HepG2 (cell line): ENCODE measurements around the gene PTK7. TPM values are rescaled to one million over a fixed set of nuclear protein-coding genes. Genes with fewer than 3 reads are reported as not detected.

Source experiments
- ARNT ChIP-seq: fragments of 450-650 bp; IDR thresholded peaks from 2 replicates; pipeline ENCODE4 v1.6.1; 2017
- DMAP1 ChIP-seq: IDR thresholded peaks from 2 replicates; pipeline ENCODE4 v1.6.1; 2016
- EZH2 ChIP-seq: conservative IDR thresholded peaks from 2 replicates; pipeline ENCODE4 v1.6.1; 2012; ENCODE audit warnings: mild to moderate bottlenecking, low read depth, low read length, moderate library complexity
- HHEX ChIP-seq: IDR thresholded peaks from 2 replicates; pipeline ENCODE4 v1.6.1; 2016; ENCODE audit warnings: control low read depth
- HNRNPL ChIP-seq: fragments of 200-400 bp; formaldehyde crosslinking; IDR thresholded peaks from 2 replicates; pipeline ENCODE4 v1.6.1; 2017; ENCODE audit warnings: mild to moderate bottlenecking, low read depth, low read length
- IRF2 ChIP-seq: IDR thresholded peaks from 2 replicates; pipeline ENCODE4 v1.6.1; 2018; ENCODE audit warnings: missing genetic modification reagents, missing compliant biosample characterization
- ISL2 ChIP-seq: sonication (generic); formaldehyde crosslinking; IDR thresholded peaks from 2 replicates; pipeline ENCODE4 v1.5.0; 2020; ENCODE audit warnings: missing genetic modification reagents
- NCOA2 ChIP-seq: sonication (generic); formaldehyde crosslinking; IDR thresholded peaks from 2 replicates; pipeline ENCODE4 v1.8.0; 2022; ENCODE audit warnings: inconsistent platforms
- NFIB ChIP-seq: sonication (generic); formaldehyde crosslinking; IDR thresholded peaks from 2 replicates; pipeline ENCODE4 v1.9.0; 2021; ENCODE audit warnings: missing genetic modification reagents, mild to moderate bottlenecking, borderline replicate concordance
- REL ChIP-seq: sonication (generic); formaldehyde crosslinking; conservative IDR thresholded peaks from 2 replicates; pipeline ENCODE4 v1.8.0; 2022; ENCODE audit warnings: mild to moderate bottlenecking, missing genetic modification reagents, moderate library complexity
- SATB2 ChIP-seq: sonication (generic); formaldehyde crosslinking; IDR thresholded peaks from 2 replicates; pipeline ENCODE4 v1.5.0; 2020; ENCODE audit warnings: missing genetic modification reagents
- ZBTB33 ChIP-seq: sonication (generic); formaldehyde crosslinking; IDR thresholded peaks from 2 replicates; pipeline ENCODE4 v1.4.0; 2020; ENCODE audit warnings: missing genetic modification reagents
- ZBTB39 ChIP-seq: sonication (generic); formaldehyde crosslinking; IDR thresholded peaks from 2 replicates; pipeline ENCODE4 v1.5.0; 2020; ENCODE audit warnings: missing genetic modification reagents
- ZFP36L1 ChIP-seq: sonication (generic); formaldehyde crosslinking; IDR thresholded peaks from 2 replicates; pipeline ENCODE4 v1.8.0; 2022; ENCODE audit warnings: mild to moderate bottlenecking, missing genetic modification reagents, moderate library complexity
- ZIK1 ChIP-seq: sonication (generic); formaldehyde crosslinking; IDR thresholded peaks from 2 replicates; pipeline ENCODE4 v1.5.0; 2020; ENCODE audit warnings: mild to moderate bottlenecking, low read depth, missing genetic modification reagents, borderline replicate concordance
- ZNF329 ChIP-seq: sonication (generic); formaldehyde crosslinking; IDR thresholded peaks from 2 replicates; pipeline ENCODE4 v1.9.0; 2021; ENCODE audit warnings: low read depth, mild to moderate bottlenecking, missing genetic modification reagents
- ZSCAN30 ChIP-seq: sonication (generic); formaldehyde crosslinking; IDR thresholded peaks from 2 replicates; pipeline ENCODE4 v1.5.0; 2020; ENCODE audit warnings: mild to moderate bottlenecking, missing genetic modification reagents
- ZSCAN31 ChIP-seq: sonication (generic); formaldehyde crosslinking; IDR thresholded peaks from 2 replicates; pipeline ENCODE4 v1.5.0; 2020; ENCODE audit warnings: low read depth, mild to moderate bottlenecking, missing genetic modification reagents
- polyA plus RNA-seq, 8 experiments: library from polyadenylated mRNA; depleted of rRNA in 3 of 8; stranded (reverse) in 7 of 8; unstranded in 1 of 8; fragments of >200 nt; fragmentation: Illumina TruSeq in 4 of 8; extraction: Trizol in 4 of 8; gene quantifications; 2 replicates each; pipeline versions ENCODE4 v1.2.1 to v1.2.3, GENCODE V29; 2011 to 2016; ENCODE audit warnings: low read depth in 4 of 8, missing spikeins in 1 of 8, mixed read lengths in 1 of 8; ENCODE audit not compliant: insufficient read depth in 1 of 8
- total RNA-seq, 5 experiments: library from RNA; depleted of rRNA; stranded (reverse); fragments of >200 nt; fragmentation: Illumina TruSeq; extraction: Trizol; gene quantifications; 2 replicates each; pipeline ENCODE4 v1.2.3, GENCODE V29; 2016; ENCODE audit warnings: low read depth in 1 of 5
- TF ChIP-seq, protein P1 (sequence below): sonication (generic); formaldehyde crosslinking; conservative IDR thresholded peaks from 2 replicates; pipeline ENCODE4 v1.5.0; 2020; ENCODE audit warnings: missing genetic modification reagents
- TF ChIP-seq, protein P2 (sequence below): sonication (generic); formaldehyde crosslinking; IDR thresholded peaks from 2 replicates; pipeline ENCODE4 v1.4.0; 2020; ENCODE audit warnings: missing genetic modification reagents
- TF ChIP-seq, protein P3 (sequence below): sonication (generic); IDR thresholded peaks from 2 replicates; pipeline ENCODE4 v1.6.1; 2016; ENCODE audit warnings: low read depth, borderline replicate concordance
- TF ChIP-seq, protein P4 (sequence below): IDR thresholded peaks from 2 replicates; pipeline ENCODE4 v1.6.1; 2016

PTK7 gene
- total and polyA plus RNA-seq, 2 of the 13 experiments (the other 11 are each of a cell fraction or from before 2014, with no cell fraction given), result 98.5 to 99.8 TPM

GRCh38 chr6:43172104-43173007, 96.2 kb downstream of the PTK7 start (continued):
- no peak for TF ChIP-seq ISL2 (CRISPR knock-in tag)
- TF ChIP-seq ZSCAN30 (CRISPR knock-in tag), result no peak
- 0 out of 2 replicates have a peak, but pooled peaks have one; percentile 22 for TF ChIP-seq DMAP1 (CRISPR knock-in tag)
- TF ChIP-seq EZH2, result no peak
- TF ChIP-seq ZBTB39 (CRISPR knock-in tag), result no peak
- TF ChIP-seq NCOA2, result 0 out of 2 replicates have a peak, but pooled peaks have one; percentile 8
- TF ChIP-seq, protein P1, sequence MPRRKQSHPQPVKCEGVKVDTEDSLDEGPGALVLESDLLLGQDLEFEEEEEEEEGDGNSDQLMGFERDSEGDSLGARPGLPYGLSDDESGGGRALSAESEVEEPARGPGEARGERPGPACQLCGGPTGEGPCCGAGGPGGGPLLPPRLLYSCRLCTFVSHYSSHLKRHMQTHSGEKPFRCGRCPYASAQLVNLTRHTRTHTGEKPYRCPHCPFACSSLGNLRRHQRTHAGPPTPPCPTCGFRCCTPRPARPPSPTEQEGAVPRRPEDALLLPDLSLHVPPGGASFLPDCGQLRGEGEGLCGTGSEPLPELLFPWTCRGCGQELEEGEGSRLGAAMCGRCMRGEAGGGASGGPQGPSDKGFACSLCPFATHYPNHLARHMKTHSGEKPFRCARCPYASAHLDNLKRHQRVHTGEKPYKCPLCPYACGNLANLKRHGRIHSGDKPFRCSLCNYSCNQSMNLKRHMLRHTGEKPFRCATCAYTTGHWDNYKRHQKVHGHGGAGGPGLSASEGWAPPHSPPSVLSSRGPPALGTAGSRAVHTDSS (CRISPR knock-in tag), result no peak
- peak; percentile 64; the same call in 1 of the 2 replicates for TF ChIP-seq HNRNPL
- TF ChIP-seq ARNT, result no peak
- TF ChIP-seq ZFP36L1 (CRISPR knock-in tag), result no peak
- TF ChIP-seq SATB2 (CRISPR knock-in tag), result no peak
- TF ChIP-seq, protein P2, sequence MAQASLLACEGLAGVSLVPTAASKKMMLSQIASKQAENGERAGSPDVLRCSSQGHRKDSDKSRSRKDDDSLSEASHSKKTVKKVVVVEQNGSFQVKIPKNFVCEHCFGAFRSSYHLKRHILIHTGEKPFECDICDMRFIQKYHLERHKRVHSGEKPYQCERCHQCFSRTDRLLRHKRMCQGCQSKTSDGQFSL, result no peak
- TF ChIP-seq, protein P3, sequence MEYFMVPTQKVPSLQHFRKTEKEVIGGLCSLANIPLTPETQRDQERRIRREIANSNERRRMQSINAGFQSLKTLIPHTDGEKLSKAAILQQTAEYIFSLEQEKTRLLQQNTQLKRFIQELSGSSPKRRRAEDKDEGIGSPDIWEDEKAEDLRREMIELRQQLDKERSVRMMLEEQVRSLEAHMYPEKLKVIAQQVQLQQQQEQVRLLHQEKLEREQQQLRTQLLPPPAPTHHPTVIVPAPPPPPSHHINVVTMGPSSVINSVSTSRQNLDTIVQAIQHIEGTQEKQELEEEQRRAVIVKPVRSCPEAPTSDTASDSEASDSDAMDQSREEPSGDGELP, result no peak
- TF ChIP-seq IRF2 (CRISPR knock-in tag), result no peak; the same call in 1 of the 2 replicates
- TF ChIP-seq HHEX, result no peak
- no peak for TF ChIP-seq ZIK1 (CRISPR knock-in tag)
- no peak for TF ChIP-seq ZNF329 (CRISPR knock-in tag)
- no peak for TF ChIP-seq NFIB
- no peak; the same call in 1 of the 2 replicates for TF ChIP-seq REL (CRISPR knock-in tag)
- TF ChIP-seq ZSCAN31 (CRISPR knock-in tag), result no peak
- TF ChIP-seq ZBTB33 (CRISPR knock-in tag), result no peak
- TF ChIP-seq, protein P4, sequence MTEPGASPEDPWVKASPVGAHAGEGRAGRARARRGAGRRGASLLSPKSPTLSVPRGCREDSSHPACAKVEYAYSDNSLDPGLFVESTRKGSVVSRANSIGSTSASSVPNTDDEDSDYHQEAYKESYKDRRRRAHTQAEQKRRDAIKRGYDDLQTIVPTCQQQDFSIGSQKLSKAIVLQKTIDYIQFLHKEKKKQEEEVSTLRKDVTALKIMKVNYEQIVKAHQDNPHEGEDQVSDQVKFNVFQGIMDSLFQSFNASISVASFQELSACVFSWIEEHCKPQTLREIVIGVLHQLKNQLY (CRISPR knock-in tag), result no peak
